Activated CD4-positive, alpha-beta T cell treated with anti-CD3 and anti-CD28 coated beads, Interleukin-2, amount 10 ng/mL, durations not matched to agents 24 days and 14 days (primary cell): ENCODE data around the gene CIB2. TPM values are rescaled to one million over a fixed set of nuclear protein-coding genes. Genes with fewer than 3 reads are reported as not detected.

Experiments
- DNase-seq: peaks from one replicate; pipeline ENCODE4 v3.0.0; 2022
- H3K27ac Mint-ChIP-seq: one replicate; pipeline ENCODE4 v1.8.0; 2022; ENCODE audit warnings: mild to moderate bottlenecking, mixed read lengths
- H3K27me3 Mint-ChIP-seq: one replicate; pipeline ENCODE4 v1.8.0; 2022; ENCODE audit warnings: mixed read lengths
- H3K36me3 Mint-ChIP-seq: one replicate; pipeline ENCODE4 v1.8.0; 2022; ENCODE audit warnings: low read depth, mild to moderate bottlenecking, mixed read lengths
- H3K4me1 Mint-ChIP-seq: one replicate; pipeline ENCODE4 v1.8.0; 2021; ENCODE audit warnings: mixed read lengths
- H3K4me3 Mint-ChIP-seq: one replicate; pipeline ENCODE4 v1.8.0; 2022; ENCODE audit warnings: mild to moderate bottlenecking, moderate library complexity, mixed read lengths
- H3K9me3 Mint-ChIP-seq: one replicate; pipeline ENCODE4 v1.8.0; 2021; ENCODE audit warnings: mixed read lengths
- intact Hi-C: fragments of 100-400 bp; cut with micrococcal nuclease; formaldehyde crosslinking; loops from one replicate; pipeline ENCODE4 v1.15.1; 2023
- total RNA-seq: library from RNA; stranded (reverse); gene quantifications from 2 replicates; pipeline ENCODE4 v1.2.3, GENCODE V29; 2022

Gene CIB2
- total RNA-seq, 1 donor from 2014 or later: 1.5 TPM

- no peak for DNase-seq
- H3K4me3 Mint-ChIP-seq: no peak overlapping the region
- H3K36me3 Mint-ChIP-seq: no peaks in the 10 kb centered on the region
- H3K9me3 Mint-ChIP-seq: no peaks in the 10 kb centered on the region
- H3K4me1 Mint-ChIP-seq: no peaks in the 10 kb centered on the region
- intact Hi-C loops: no loop called here
- no peaks in the 10 kb centered on the region for H3K27me3 Mint-ChIP-seq
- no peak overlapping the region for H3K27ac Mint-ChIP-seq
Observed at GRCh38 chr15:78139578-78139977, 8.3 kb upstream of the CIB2 start.

GRCh38 chr15:78133801-78134200, 2.6 kb upstream of the CIB2 start:
- H3K4me1 Mint-ChIP-seq: peaks cover 21% of the 10 kb centered on the region
- H3K36me3 Mint-ChIP-seq: no peaks in the 10 kb centered on the region
- no peaks in the 10 kb centered on the region for H3K9me3 Mint-ChIP-seq
- DNase-seq: no peak
- intact Hi-C loops: loop anchor here (5.0 kb wide), 2 partner anchors 38 to 108 kb away; no protein-coding TSS in a partner anchor
- H3K27me3 Mint-ChIP-seq: no peaks in the 10 kb centered on the region
- no peak overlapping the region for H3K27ac Mint-ChIP-seq
- H3K4me3 Mint-ChIP-seq: no peak overlapping the region

- no peak for DNase-seq
- H3K36me3 Mint-ChIP-seq: no peaks in the 10 kb centered on the region
- H3K4me3 Mint-ChIP-seq: peak overlapping the region; percentile 84
- no peaks in the 10 kb centered on the region for H3K27me3 Mint-ChIP-seq
- peak overlapping the region; percentile 87 for H3K27ac Mint-ChIP-seq
- H3K9me3 Mint-ChIP-seq: no peaks in the 10 kb centered on the region
- intact Hi-C loops: loop anchor here (1.0 to 5.0 kb wide), 4 partner anchors 19 to 112 kb away; partner anchors contain the start of gene IDH3A
- peaks cover 28% of the 10 kb centered on the region for H3K4me1 Mint-ChIP-seq
Observed at GRCh38 chr15:78130466-78131294, 565 bp downstream of the CIB2 start.

- H3K4me3 Mint-ChIP-seq: peak overlapping the region; percentile 84
- H3K9me3 Mint-ChIP-seq: no peaks in the 10 kb centered on the region
- no peak for DNase-seq
- H3K27me3 Mint-ChIP-seq: no peaks in the 10 kb centered on the region
- intact Hi-C loops: loop anchor here (5.0 kb wide), 2 partner anchors 42 to 112 kb away; no protein-coding TSS in a partner anchor
- no peak overlapping the region for H3K27ac Mint-ChIP-seq
- H3K4me1 Mint-ChIP-seq: peaks cover 28% of the 10 kb centered on the region
- no peaks in the 10 kb centered on the region for H3K36me3 Mint-ChIP-seq
Observed at GRCh38 chr15:78129751-78130287, 1.4 kb downstream of the CIB2 start.

GRCh38 chr15:78129077-78129750, 2.0 kb downstream of the CIB2 start:
- DNase-seq: no peak
- intact Hi-C loops: no loop called here
- no peak overlapping the region for H3K4me3 Mint-ChIP-seq
- no peak overlapping the region for H3K27ac Mint-ChIP-seq
- peaks cover 28% of the 10 kb centered on the region for H3K4me1 Mint-ChIP-seq
- H3K36me3 Mint-ChIP-seq: no peaks in the 10 kb centered on the region
- H3K9me3 Mint-ChIP-seq: no peaks in the 10 kb centered on the region
- H3K27me3 Mint-ChIP-seq: no peaks in the 10 kb centered on the region

GRCh38 chr15:78127882-78128281, 3.4 kb downstream of the CIB2 start:
- H3K27me3 Mint-ChIP-seq: no peaks in the 10 kb centered on the region
- no peak overlapping the region for H3K4me3 Mint-ChIP-seq
- H3K9me3 Mint-ChIP-seq: no peaks in the 10 kb centered on the region
- DNase-seq: no peak
- H3K27ac Mint-ChIP-seq: no peak overlapping the region
- no peaks in the 10 kb centered on the region for H3K36me3 Mint-ChIP-seq
- intact Hi-C loops: no loop called here
- peaks cover 20% of the 10 kb centered on the region for H3K4me1 Mint-ChIP-seq

GRCh38 chr15:78125267-78125666, 6.0 kb downstream of the CIB2 start:
- no peak overlapping the region for H3K4me3 Mint-ChIP-seq
- no peaks in the 10 kb centered on the region for H3K27me3 Mint-ChIP-seq
- intact Hi-C loops: no loop called here
- H3K9me3 Mint-ChIP-seq: no peaks in the 10 kb centered on the region
- no peaks in the 10 kb centered on the region for H3K36me3 Mint-ChIP-seq
- H3K27ac Mint-ChIP-seq: no peak overlapping the region
- DNase-seq: no peak
- H3K4me1 Mint-ChIP-seq: peaks cover 10% of the 10 kb centered on the region

- H3K9me3 Mint-ChIP-seq: no peaks in the 10 kb centered on the region
- H3K27ac Mint-ChIP-seq: no peak overlapping the region
- H3K4me1 Mint-ChIP-seq: peaks cover 3% of the 10 kb centered on the region
- H3K27me3 Mint-ChIP-seq: peaks cover 4% of the 10 kb centered on the region
- DNase-seq: no peak
- no peak overlapping the region for H3K4me3 Mint-ChIP-seq
- intact Hi-C loops: no loop called here
- H3K36me3 Mint-ChIP-seq: no peaks in the 10 kb centered on the region
Observed at GRCh38 chr15:78120523-78120922, 10.7 kb downstream of the CIB2 start.

- intact Hi-C loops: no loop called here
- peaks cover 15% of the 10 kb centered on the region for H3K4me1 Mint-ChIP-seq
- H3K27ac Mint-ChIP-seq: no peak overlapping the region
- no peaks in the 10 kb centered on the region for H3K27me3 Mint-ChIP-seq
- H3K36me3 Mint-ChIP-seq: no peaks in the 10 kb centered on the region
- no peaks in the 10 kb centered on the region for H3K9me3 Mint-ChIP-seq
- DNase-seq: no peak
- no peak overlapping the region for H3K4me3 Mint-ChIP-seq
Observed at GRCh38 chr15:78112551-78112950, 18.7 kb downstream of the CIB2 start.

GRCh38 chr15:78111788-78112187, 19.5 kb downstream of the CIB2 start:
- intact Hi-C loops: no loop called here
- no peak for DNase-seq
- no peak overlapping the region for H3K4me3 Mint-ChIP-seq
- H3K4me1 Mint-ChIP-seq: peaks cover 20% of the 10 kb centered on the region
- H3K36me3 Mint-ChIP-seq: no peaks in the 10 kb centered on the region
- H3K27me3 Mint-ChIP-seq: no peaks in the 10 kb centered on the region
- no peak overlapping the region for H3K27ac Mint-ChIP-seq
- no peaks in the 10 kb centered on the region for H3K9me3 Mint-ChIP-seq

GRCh38 chr15:78110916-78111475, 20.2 kb downstream of the CIB2 start:
- Mint-ChIP-seq H3K36me3 (no peaks in the 10 kb centered on the region), H3K4me1 (peaks cover 28% of the 10 kb centered on the region), H3K4me3 (no peak overlapping the region), H3K27me3 (no peaks in the 10 kb centered on the region), H3K27ac (peak overlapping the region; percentile 8), H3K9me3 (no peaks in the 10 kb centered on the region)
- no peak for DNase-seq
- intact Hi-C loops: no loop called here

- H3K36me3 Mint-ChIP-seq: no peaks in the 10 kb centered on the region
- no peak for DNase-seq
- H3K4me1 Mint-ChIP-seq: peaks cover 37% of the 10 kb centered on the region
- no peak overlapping the region for H3K27ac Mint-ChIP-seq
- intact Hi-C loops: no loop called here
- H3K27me3 Mint-ChIP-seq: no peaks in the 10 kb centered on the region
- no peaks in the 10 kb centered on the region for H3K9me3 Mint-ChIP-seq
- no peak overlapping the region for H3K4me3 Mint-ChIP-seq
Observed at GRCh38 chr15:78110096-78110495, 21.1 kb downstream of the CIB2 start.

- H3K9me3 Mint-ChIP-seq: no peaks in the 10 kb centered on the region
- no peaks in the 10 kb centered on the region for H3K36me3 Mint-ChIP-seq
- intact Hi-C loops: loop anchor here (2.0 to 5.0 kb wide), 3 partner anchors 32 to 150 kb away; partner anchors contain the start of gene TBC1D2B
- H3K27me3 Mint-ChIP-seq: no peaks in the 10 kb centered on the region
- no peak overlapping the region for H3K27ac Mint-ChIP-seq
- no peak for DNase-seq
- H3K4me3 Mint-ChIP-seq: no peak overlapping the region
- peaks cover 46% of the 10 kb centered on the region for H3K4me1 Mint-ChIP-seq
Observed at GRCh38 chr15:78109156-78109555, 22.1 kb downstream of the CIB2 start.
